Activated CD4-positive, alpha-beta T cell treated with anti-CD3 and anti-CD28 coated beads for 48 hours (primary cell): Measurements from ENCODE around the gene TMEM171.

Source experiments
- DNase-seq: peaks from one replicate; pipeline ENCODE4 v3.0.0-alpha.2; 2020

TMEM171 gene

DNA sequence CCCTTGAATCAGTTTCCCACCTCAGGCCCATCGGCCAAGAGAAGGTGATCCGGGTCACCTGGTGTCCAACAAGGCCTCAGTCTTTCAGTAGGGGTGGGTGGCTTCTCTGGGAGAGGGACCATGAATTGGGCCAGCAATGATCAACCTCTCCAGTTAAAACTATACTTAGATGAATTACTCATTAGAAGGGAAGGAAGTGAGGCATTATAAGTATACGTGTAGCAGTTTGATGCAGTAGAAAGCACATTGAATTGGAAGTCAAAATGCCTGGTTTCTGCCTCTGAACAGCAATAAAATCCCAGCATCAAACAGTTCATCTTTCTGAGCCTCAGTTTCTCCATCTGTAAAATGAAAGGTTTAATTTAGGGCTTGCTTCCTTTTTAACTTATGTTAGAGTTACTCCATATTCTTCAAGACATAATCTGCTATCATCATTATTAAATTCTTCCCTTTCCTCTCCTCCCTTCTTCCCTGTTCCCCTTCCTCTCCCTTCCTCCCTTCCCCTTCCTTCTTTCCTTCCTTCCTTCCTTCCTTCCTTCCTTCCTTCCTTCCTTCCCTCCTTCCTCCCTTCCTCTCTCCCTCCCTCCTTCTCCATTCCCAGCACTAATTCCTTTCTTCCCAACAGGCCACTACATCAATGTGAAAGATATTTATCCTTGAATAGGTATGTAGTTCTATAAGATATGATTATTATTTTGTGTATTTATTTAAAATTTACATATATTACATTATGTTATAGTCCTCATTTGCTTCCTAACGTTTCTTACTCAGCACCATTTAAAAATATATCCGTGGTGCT lies 34.0 kb downstream of the TMEM171 start:
- no peak for DNase-seq

DNA sequence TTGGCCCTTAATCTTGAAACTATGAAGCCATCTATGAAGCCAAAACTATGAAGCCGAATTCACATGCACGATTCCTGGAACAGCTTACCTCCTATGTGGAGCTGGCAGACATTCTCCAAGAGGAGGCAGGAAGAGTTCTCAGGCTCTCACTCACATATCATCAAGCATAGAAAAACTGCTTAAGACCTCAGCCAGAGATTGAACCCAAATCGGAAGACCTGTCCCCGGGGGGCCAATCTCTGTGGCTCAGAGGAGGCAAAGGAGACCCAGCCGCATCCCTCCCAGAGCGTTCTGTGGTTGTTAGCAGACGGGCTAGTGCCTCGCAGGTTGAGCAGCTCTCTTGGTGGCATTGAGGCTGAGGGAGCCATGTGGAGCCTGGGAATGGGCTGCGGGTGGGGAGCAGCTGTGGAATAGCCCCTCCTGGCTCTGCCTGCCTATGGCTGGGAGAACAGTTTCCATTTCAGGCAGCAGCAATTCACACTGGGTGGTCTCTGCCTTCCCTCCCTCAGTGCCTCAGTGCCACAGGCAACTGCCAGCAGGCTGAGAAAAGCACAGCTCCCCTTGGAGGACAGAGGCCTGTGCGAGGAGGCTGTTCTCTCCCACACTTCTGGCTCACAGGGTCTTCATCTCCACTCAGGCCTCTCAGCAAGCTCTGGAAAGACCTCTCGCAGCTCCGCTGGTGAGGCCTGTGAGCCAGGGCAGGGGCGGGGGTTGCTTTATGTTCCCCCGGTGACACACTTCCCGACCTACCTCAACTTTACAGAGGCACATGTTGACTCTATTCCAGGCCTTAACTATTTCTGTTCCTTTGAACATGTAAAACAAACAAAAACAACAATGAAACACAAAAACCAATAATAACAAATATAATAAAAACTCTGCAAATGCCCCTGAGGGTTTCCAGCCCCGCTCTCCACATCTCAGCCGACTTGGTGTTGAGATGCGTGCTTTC lies 35.2 kb downstream of the TMEM171 start:
- no peak for DNase-seq

DNA sequence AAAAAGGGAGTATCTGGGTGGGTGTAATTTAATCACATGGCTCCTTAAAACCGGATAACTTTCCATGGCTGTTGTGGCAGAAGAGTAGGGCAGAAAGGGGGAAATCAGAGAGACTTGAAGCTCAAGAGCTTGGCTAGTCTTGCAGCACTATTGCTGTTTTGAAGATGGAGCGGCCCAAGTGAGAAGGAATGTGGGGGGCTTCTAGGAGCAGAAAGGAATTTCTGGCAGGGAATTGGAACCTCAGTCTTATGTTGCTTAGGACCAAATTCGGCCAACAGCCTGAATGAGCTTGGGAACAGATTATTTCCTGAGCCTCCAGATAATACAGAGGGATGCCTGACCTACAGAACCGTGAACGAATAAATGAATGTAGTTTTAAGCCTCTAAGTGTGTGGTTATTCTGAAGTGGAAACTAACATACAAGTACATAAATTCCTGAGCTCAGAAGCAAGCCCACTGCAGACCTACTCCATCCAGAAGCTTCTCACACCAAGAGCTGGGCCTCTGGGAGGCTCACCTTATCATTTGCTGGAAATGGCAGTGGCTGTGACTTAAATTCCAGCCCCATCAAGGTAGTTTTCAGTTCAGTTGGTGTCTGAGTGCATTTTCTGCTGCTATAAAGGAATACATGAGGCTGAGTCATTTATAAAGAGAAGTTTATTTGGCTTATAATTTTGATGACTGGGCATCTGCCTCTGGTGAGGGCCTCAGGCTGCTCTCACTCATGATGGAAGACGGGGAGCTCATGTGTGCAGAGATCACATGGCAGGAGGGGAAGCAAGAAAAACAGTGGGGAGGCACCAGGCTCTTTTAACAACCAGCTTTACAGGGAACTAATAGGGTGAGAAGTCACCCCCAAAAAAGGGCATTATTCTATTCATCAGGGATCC lies 37.3 kb downstream of the TMEM171 start:
- DNase-seq: no peak

DNA sequence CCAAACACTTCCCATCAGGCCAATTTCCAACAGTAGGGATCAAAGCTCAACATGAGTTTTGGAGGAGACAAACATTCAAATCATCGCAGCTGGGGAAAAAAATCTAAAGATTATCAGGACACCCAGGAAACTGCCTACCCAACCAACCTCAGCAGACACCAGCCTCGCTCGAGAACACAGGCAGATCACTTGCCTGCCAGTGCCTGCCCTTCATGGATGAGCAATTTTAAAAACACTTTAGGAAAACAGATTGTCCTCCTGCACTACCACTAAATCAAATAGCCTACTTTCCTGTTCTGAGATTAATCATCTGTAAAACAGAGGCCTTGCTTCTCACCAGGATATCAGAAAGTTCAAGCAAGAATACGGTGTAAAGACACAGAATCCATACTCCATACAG lies 37.9 kb downstream of the TMEM171 start:
- DNase-seq: no peak

DNA sequence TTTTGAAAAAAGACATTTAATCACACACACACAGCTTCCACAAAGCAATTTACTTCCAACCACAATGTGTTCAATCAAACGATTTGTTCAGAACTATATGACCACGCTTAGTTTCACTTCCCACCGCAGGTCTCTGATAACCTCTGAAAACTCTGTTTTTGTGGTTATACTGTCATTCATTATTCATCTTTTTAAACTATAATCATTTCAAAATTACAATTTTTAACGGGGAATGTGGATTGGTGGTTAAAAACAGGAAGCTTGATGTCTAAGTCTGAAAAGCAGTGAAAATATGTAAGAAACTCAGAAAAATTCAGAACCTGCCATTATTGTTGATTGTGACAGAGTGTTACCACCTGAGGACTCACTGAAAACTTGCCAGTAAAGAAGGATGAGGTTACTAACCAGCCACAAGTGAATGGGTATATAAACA lies 39.9 kb downstream of the TMEM171 start:
- DNase-seq: peak; percentile 83

DNA sequence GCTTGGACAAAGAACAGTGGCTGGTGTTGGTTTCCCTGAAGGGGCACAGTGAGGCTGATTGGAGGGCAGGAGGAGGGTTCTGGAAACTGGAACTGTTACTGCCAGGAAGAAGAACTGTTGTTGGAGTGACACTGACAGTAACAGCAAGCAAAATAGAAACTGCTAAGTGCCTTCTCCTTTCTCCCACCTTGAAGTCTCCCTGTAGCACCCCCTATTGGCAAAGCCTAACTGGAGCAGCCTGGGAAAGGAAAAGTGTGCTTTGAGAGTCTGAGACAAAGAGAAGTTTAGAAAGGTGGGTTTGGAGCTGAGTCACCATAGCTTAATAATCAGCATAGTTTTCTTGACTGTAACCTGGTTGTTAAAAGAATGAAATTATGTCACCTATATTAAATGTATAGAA lies 50.1 kb downstream of the TMEM171 start:
- peak; percentile 34 for DNase-seq

DNA sequence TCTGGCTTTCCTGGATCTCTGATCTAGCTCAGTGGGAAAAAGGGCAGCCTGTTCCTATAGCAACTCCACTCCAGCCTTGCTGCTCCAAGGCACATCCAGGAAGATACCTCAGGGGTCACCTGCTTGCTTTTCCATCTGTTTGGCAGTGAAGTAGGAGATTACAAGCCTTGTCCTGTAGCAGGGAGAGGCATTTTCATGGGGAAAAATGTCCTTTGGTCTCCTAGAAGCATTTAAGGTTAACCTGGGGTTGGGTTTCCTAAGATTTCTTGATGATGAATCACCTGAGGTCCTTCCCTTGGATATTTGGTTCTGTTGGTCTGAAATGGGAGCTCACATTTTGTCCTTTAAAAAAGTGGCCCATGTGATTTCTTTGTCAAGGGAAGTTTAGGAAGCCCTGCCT lies 51.1 kb downstream of the TMEM171 start:
- no peak for DNase-seq

DNA sequence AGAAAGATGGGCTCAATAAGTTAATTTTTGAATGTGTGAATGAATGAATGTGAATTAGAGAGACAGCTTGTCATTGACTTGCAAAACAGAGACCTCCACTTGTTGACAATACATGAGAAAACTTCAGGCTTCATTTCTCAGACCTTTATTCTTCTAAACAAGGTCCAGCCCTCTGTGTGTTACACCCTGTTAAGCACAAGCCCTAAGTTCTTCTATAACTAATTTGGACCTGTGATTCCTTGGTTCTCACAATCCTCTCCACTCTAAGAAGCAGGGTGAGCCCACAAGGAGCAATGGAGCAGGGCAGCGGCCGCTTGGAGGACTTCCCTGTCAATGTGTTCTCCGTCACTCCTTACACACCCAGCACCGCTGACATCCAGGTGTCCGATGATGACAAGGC lies 52.6 kb downstream of the TMEM171 start, which contains the start of gene TMEM174:
Gene TMEM174 (plus strand): TSS at position 243 of the 400 bp plus-strand sequence. CDS start 51 bp downstream, at position 294.
- no peak for DNase-seq

DNA sequence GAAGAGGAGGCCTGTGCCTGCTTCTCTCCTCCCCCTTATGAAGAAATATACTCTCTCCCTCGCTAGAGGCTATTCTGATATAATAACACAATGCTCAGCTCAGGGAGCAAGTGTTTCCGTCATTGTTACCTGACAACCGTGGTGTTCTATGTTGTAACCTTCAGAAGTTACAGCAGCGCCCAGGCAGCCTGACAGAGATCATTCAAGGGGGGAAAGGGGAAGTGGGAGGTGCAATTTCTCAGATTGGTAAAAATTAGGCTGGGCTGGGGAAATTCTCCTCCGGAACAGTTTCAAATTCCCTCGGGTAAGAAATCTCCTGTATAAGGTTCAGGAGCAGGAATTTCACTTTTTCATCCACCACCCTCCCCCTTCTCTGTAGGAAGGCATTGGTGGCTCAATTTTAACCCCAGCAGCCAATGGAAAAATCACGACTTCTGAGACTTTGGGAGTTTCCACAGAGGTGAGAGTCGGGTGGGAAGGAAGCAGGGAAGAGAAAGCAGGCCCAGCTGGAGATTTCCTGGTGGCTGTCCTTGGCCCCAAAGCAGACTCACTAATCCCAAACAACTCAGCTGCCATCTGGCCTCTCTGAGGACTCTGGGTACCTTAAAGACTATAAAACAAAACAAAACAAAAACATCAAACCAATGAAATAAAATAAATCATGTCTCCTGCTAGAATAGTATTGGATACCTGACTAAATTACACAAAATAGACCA lies 53.9 kb downstream of the TMEM171 start:
- no peak for DNase-seq

DNA sequence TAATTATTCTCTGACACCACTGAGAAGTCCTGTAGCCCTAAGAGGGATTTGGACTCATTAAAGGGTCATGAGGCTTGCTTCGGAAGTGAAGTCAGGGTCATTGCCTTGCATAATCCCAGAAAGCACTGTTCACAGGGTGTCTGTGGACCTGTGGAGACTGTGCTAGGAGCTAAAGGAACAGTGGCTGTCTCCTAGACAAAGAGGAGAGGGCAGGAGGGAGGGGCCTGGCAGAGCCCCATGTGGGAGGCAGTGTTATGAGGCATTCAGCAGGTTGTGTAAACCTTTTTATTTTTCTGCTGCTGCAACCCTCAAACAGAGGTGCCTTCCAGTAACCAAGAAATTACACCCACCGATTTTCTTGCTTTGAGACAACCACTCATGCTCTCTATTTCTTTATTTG lies 55.9 kb downstream of the TMEM171 start:
- no peak for DNase-seq

DNA sequence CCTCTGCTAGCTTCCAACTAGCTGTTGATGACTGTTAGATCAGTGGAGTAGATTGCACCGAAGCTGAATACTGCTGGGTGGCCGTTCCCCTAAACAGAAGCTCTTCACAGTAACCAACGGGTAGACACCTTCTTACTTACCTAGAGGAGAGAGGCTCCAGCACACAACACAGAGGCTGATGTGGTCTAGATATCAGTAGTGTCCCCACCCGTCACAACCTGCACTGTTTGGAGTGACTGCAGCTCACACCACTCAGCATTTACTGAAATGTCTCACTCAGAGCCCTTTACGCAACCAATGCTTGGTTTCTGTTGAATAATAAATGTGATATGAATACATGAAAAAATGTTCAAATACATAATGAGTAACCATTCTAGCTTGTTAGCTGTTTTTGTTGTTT lies 57.9 kb downstream of the TMEM171 start:
- DNase-seq: no peak

DNA sequence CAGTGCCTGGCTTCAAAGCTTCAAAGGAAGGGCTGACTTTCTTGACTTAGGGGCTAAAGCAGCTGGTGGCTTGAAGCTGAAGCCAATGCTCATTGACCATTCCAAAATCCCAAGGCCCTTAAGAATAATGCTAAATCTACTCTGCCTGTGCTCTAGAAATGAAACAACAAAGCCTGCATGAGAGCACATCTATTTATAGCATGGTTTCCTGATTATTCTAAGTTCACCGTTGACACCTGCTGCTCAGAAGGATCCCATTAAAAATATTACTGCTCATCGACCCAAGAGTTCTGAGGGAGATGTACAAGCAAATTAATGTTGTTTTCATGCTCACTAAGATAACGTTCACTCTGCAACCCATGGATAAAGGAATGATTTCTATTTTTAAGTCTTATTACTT lies 59.4 kb downstream of the TMEM171 start:
- DNase-seq: no peak

DNA sequence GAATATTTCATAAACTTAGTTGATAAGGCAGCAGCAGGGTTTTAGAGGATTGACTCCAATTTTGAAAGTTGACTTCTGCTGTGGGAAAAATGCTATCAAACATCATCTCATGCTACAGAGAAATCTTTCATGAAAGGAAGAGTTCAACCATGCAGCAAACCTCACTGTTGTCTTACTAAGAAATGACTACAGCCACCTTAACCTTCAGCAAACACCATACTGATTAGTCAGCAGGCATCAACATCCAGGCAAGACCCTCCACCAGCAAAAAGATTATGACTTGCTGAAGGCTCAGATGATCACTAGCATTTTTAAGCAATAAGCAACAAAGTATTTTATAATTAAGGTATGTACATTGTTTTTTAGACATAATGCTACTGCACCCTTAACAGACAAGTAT lies 60.2 kb downstream of the TMEM171 start:
- no peak for DNase-seq
